K562 (cell line): ENCODE data around the gene ADAM15. TPM values are rescaled to one million over a fixed set of nuclear protein-coding genes. Genes with fewer than 3 reads are reported as not detected.

Source experiments
- ASH1L ChIP-seq: fragments of 450-650 bp; IDR thresholded peaks from 2 replicates; pipeline ENCODE4 v1.6.1; 2018; ENCODE audit warnings: borderline replicate concordance, mild to moderate bottlenecking, low read depth; ENCODE audit not compliant: partially characterized antibody
- CC2D1A ChIP-seq: fragments of 450-650 bp; IDR thresholded peaks from 2 replicates; pipeline ENCODE4 v1.6.1; 2017; ENCODE audit warnings: mild to moderate bottlenecking
- GATA2 ChIP-seq: sonication (generic); formaldehyde crosslinking; IDR thresholded peaks from 2 replicates; pipeline ENCODE4 v1.4.0; 2020; ENCODE audit warnings: mild to moderate bottlenecking, missing genetic modification reagents
- KAT7 ChIP-seq: sonication (generic); formaldehyde crosslinking; IDR thresholded peaks from 2 replicates; pipeline ENCODE4 v1.8.0; 2022; ENCODE audit warnings: missing genetic modification reagents, mild to moderate bottlenecking, borderline replicate concordance
- NONO ChIP-seq, 2 experiments: fragments of 200-400 bp in 1 of 2; fragments of 450-650 bp in 1 of 2; formaldehyde crosslinking in 1 of 2; IDR thresholded peaks; 2 replicates each; pipeline ENCODE4 v1.6.1; 2017; ENCODE audit warnings: low read depth in 2 of 2, mild to moderate bottlenecking in 2 of 2, moderate library complexity in 2 of 2, low read length in 1 of 2
- NRF1 ChIP-seq, 2 experiments: fragments of 450-650 bp; IDR thresholded peaks in 1 of 2; conservative IDR thresholded peaks in 1 of 2; 2 replicates each; pipeline ENCODE4 v1.6.1; 2014; ENCODE audit warnings: mild to moderate bottlenecking in 2 of 2
- RFX7 ChIP-seq: fragments of 250-450 bp; sonication (Bioruptor Pico); IDR thresholded peaks from 2 replicates; pipeline ENCODE4 v1.5.1; 2021; ENCODE audit warnings: mild to moderate bottlenecking
- TCFL5 ChIP-seq: fragments of 250-450 bp; sonication (Bioruptor Pico); conservative IDR thresholded peaks from 2 replicates; pipeline ENCODE4 v1.6.1; 2021; ENCODE audit warnings: mild to moderate bottlenecking, moderate library complexity, matching md5 sums
- TEAD4 ChIP-seq, 2 experiments: sonication (generic) in 1 of 2; formaldehyde crosslinking in 1 of 2; IDR thresholded peaks; 2 replicates each; pipeline versions ENCODE4 v1.6.1 to v1.8.0; 2012 to 2022; ENCODE audit warnings: borderline replicate concordance in 1 of 2, inconsistent platforms in 1 of 2, low read length in 1 of 2, mild to moderate bottlenecking in 1 of 2, missing genetic modification reagents in 1 of 2
- YY1 ChIP-seq, 3 experiments: IDR thresholded peaks; 2 replicates each; pipeline ENCODE4 v1.6.1; 2011; ENCODE audit warnings: low read length in 2 of 3, mild to moderate bottlenecking in 2 of 3, moderate library complexity in 2 of 3, borderline replicate concordance in 1 of 3, control low read depth in 1 of 3, low read depth in 1 of 3; ENCODE audit not compliant: insufficient read depth in 3 of 3, insufficient replicate concordance in 2 of 3, control insufficient read depth in 1 of 3, insufficient read length in 1 of 3; ENCODE audit errors: extremely low read depth in 1 of 3
- ZNF212 ChIP-seq: fragments of 450-650 bp; formaldehyde crosslinking; IDR thresholded peaks from 2 replicates; pipeline ENCODE4 v1.4.0; 2020; ENCODE audit warnings: mild to moderate bottlenecking
- ZNF431 ChIP-seq: sonication (generic); formaldehyde crosslinking; IDR thresholded peaks from 2 replicates; pipeline ENCODE4 v1.8.0; 2022; ENCODE audit warnings: mild to moderate bottlenecking, missing genetic modification reagents
- ZNF644 ChIP-seq: fragments of 200-800 bp; sonication (Bioruptor generic); IDR thresholded peaks from 2 replicates; pipeline ENCODE4 v1.6.1; 2016; ENCODE audit warnings: low read depth, missing genetic modification characterization, missing compliant biosample characterization
- polyA plus RNA-seq, 8 experiments: library from polyadenylated mRNA; depleted of rRNA in 4 of 8; stranded (reverse) in 5 of 8; unstranded in 3 of 8; fragments of >200 nt; fragmentation: Nextera tagmentation in 2 of 8; fragmentation: Illumina TruSeq in 1 of 8; extraction: Ambion mirVana in 2 of 8; extraction: Trizol in 1 of 8; gene quantifications; 2 replicates each; pipeline versions ENCODE4 v1.2.1 to v1.2.3, GENCODE V29; 2011 to 2014; ENCODE audit warnings: inconsistent platforms in 1 of 8, missing spikeins in 1 of 8
- total RNA-seq, 7 experiments: library from RNA; depleted of rRNA in 6 of 7; stranded (reverse); fragments of >200 nt in 6 of 7; fragmentation: Illumina TruSeq in 2 of 7; extraction: Trizol in 2 of 7; gene quantifications; 2 replicates each; pipeline versions ENCODE4 v1.2.1 to v1.2.3, GENCODE V29; 2011 to 2021; ENCODE audit warnings: low replicate concordance in 1 of 7
- TF ChIP-seq, protein P1 (sequence below): fragments of 450-650 bp; formaldehyde crosslinking; IDR thresholded peaks from 2 replicates; pipeline ENCODE4 v1.4.0; 2020; ENCODE audit warnings: mild to moderate bottlenecking, mixed read lengths
- TF ChIP-seq, protein P2 (sequence below), 2 experiments: fragments of 250-450 bp in 1 of 2; fragments of 450-650 bp in 1 of 2; sonication (Bioruptor Pico) in 1 of 2; IDR thresholded peaks; 2 replicates each; pipeline versions ENCODE4 v1.6.1 to v1.8.0; 2016 to 2021; ENCODE audit warnings: mild to moderate bottlenecking in 2 of 2, moderate library complexity in 2 of 2, missing compliant biosample characterization in 1 of 2, missing genetic modification characterization in 1 of 2
- TF ChIP-seq, protein P3 (sequence below): fragments of 150-350 bp; IDR thresholded peaks from 2 replicates; pipeline ENCODE4 v1.6.1; 2014; ENCODE audit warnings: low read depth, mild to moderate bottlenecking, low read length, borderline replicate concordance
- TF ChIP-seq, protein P4 (sequence below), 2 experiments: fragments of 200-800 bp in 1 of 2; sonication (Bioruptor generic) in 1 of 2; sonication (generic) in 1 of 2; formaldehyde crosslinking in 1 of 2; IDR thresholded peaks in 1 of 2; conservative IDR thresholded peaks in 1 of 2; 2 replicates each; pipeline versions ENCODE4 v1.5.0 to v1.6.1; 2016 to 2020; ENCODE audit warnings: missing compliant biosample characterization in 1 of 2, missing genetic modification characterization in 1 of 2, missing genetic modification reagents in 1 of 2

Gene ADAM15
- total and polyA plus RNA-seq, 9 of the 15 experiments (the other 6 are each of a cell fraction or from before 2014, with no cell fraction given), result 0.69 to 72.3 (median 32.8) TPM

DNA sequence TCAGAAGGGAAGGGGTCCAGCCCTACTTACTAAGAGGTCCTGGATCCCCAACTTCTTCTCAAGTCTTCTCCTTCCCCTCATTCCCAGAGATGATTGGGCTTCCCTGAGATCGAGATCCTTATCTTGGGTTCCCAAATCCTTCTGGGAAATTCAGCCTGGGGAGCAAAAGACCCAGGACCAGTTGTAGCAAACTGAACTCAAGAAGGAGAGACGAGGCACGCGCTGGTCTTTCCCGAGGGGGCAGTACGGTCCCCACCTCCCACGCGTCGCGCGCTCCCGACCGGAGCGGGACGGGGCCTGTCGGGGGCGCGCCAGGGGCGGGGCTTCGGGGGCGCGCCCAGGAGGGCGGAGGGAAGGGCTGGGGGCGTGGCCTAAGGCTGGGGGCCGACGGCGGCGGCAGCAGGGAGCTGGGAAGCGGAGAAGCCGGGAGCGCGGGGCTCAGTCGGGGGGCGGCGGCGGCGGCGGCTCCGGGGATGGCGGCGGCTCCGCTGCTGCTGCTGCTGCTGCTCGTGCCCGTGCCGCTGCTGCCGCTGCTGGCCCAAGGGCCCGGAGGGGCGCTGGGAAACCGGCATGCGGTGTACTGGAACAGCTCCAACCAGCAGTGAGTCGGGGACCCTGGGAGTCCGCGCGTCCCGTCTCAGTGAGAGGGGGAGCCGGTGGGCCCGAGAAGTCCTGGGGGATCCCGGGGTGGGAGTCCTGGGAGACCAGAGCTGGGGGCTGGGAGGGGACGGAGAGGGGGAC is 27.5 kb downstream of the ADAM15 start, which contains the start of gene EFNA3 (continued):
- TF ChIP-seq, protein P1, sequence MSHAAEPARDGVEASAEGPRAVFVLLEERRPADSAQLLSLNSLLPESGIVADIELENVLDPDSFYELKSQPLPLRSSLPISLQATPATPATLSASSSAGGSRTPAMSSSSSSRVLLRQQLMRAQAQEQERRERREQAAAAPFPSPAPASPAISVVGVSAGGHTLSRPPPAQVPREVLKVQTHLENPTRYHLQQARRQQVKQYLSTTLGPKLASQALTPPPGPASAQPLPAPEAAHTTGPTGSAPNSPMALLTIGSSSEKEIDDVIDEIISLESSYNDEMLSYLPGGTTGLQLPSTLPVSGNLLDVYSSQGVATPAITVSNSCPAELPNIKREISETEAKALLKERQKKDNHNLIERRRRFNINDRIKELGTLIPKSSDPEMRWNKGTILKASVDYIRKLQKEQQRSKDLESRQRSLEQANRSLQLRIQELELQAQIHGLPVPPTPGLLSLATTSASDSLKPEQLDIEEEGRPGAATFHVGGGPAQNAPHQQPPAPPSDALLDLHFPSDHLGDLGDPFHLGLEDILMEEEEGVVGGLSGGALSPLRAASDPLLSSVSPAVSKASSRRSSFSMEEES (CRISPR knock-in tag), result no peak
- TF ChIP-seq ZNF644 (peak; percentile 67; the same call in 1 of the 2 replicates), GATA2 (CRISPR knock-in tag) (0 out of 2 replicates have a peak, but pooled peaks have one; percentile 59), TEAD4 (IDR thresholded peaks at IDR 0.05; ENCODE audit: low read length) (no peak), TEAD4 (CRISPR knock-in tag; IDR thresholded peaks at IDR 0.05; ENCODE audit: borderline replicate concordance) (no peak), NONO (IDR thresholded peaks at IDR 0.05; ENCODE audit: low read depth in 2 of 2, low read length in 1 of 2) (0 out of 4 replicates have a peak, but pooled peaks of 1 of the 2 experiments have one; percentile 53), ZNF431 (CRISPR knock-in tag) (peak; percentile 75), TCFL5 (CRISPR knock-in tag) (no peak), CC2D1A (no peak), ZNF212 (CRISPR knock-in tag) (no peak), YY1 (IDR thresholded peaks at IDR 0.05; ENCODE audit: borderline replicate concordance in 1 of 3, control insufficient read depth in 1 of 3, extremely low read depth in 1 of 3, insufficient read depth in 3 of 3, insufficient read length in 1 of 3, insufficient replicate concordance in 2 of 3, low read depth in 1 of 3, low read length in 2 of 3) (peak in 1 of 3 experiments; percentile 10), NRF1 (conservative IDR thresholded peaks at IDR 0.05 in 1 of 2, IDR thresholded peaks at IDR 0.05 in 1 of 2) (peak in 1 of 2 experiments; percentile 14; a peak in 1 of 4 replicates), KAT7 (peak; percentile 16; the same call in 1 of the 2 replicates), RFX7 (CRISPR knock-in tag) (no peak), ASH1L (peak; percentile 29)
- TF ChIP-seq, protein P2, sequence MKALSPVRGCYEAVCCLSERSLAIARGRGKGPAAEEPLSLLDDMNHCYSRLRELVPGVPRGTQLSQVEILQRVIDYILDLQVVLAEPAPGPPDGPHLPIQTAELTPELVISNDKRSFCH (CRISPR knock-in tag; IDR thresholded peaks at IDR 0.05), result no peak
- TF ChIP-seq, protein P2 (tag; IDR thresholded peaks at IDR 0.05), result no peak
- TF ChIP-seq, protein P3, sequence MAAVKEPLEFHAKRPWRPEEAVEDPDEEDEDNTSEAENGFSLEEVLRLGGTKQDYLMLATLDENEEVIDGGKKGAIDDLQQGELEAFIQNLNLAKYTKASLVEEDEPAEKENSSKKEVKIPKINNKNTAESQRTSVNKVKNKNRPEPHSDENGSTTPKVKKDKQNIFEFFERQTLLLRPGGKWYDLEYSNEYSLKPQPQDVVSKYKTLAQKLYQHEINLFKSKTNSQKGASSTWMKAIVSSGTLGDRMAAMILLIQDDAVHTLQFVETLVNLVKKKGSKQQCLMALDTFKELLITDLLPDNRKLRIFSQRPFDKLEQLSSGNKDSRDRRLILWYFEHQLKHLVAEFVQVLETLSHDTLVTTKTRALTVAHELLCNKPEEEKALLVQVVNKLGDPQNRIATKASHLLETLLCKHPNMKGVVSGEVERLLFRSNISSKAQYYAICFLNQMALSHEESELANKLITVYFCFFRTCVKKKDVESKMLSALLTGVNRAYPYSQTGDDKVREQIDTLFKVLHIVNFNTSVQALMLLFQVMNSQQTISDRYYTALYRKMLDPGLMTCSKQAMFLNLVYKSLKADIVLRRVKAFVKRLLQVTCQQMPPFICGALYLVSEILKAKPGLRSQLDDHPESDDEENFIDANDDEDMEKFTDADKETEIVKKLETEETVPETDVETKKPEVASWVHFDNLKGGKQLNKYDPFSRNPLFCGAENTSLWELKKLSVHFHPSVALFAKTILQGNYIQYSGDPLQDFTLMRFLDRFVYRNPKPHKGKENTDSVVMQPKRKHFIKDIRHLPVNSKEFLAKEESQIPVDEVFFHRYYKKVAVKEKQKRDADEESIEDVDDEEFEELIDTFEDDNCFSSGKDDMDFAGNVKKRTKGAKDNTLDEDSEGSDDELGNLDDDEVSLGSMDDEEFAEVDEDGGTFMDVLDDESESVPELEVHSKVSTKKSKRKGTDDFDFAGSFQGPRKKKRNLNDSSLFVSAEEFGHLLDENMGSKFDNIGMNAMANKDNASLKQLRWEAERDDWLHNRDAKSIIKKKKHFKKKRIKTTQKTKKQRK, result no peak
- TF ChIP-seq, protein P4, sequence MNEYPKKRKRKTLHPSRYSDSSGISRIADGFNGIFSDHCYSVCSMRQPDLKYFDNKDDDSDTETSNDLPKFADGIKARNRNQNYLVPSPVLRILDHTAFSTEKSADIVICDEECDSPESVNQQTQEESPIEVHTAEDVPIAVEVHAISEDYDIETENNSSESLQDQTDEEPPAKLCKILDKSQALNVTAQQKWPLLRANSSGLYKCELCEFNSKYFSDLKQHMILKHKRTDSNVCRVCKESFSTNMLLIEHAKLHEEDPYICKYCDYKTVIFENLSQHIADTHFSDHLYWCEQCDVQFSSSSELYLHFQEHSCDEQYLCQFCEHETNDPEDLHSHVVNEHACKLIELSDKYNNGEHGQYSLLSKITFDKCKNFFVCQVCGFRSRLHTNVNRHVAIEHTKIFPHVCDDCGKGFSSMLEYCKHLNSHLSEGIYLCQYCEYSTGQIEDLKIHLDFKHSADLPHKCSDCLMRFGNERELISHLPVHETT (CRISPR knock-in tag; conservative IDR thresholded peaks at IDR 0.05 in 1 of 2, IDR thresholded peaks at IDR 0.05 in 1 of 2), result peak in 1 of 2 experiments; percentile 49; a peak in 1 of 4 replicates
